ENCODE results near the gene PXMP2.

PXMP2 gene

DNA sequence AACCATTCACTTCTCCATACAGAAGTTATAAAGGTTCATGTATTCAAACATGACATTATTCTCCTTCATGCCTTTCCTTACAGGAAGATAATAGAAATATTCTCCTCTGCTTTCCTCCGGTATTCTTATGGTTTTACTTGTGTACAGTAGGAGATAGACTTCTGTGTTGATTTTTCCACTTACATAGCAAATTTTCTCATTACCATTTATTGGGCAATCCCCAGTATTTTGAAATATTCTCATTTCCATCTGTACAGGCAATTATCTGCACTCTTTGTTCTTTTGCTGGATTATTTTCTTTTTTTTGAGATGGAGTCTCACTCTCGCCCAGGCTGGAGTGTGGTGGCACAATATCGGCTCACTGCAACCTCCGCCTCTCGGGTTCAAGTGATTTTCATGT lies 11.0 kb downstream of the PXMP2 start:
- no peak for DNase-seq

DNA sequence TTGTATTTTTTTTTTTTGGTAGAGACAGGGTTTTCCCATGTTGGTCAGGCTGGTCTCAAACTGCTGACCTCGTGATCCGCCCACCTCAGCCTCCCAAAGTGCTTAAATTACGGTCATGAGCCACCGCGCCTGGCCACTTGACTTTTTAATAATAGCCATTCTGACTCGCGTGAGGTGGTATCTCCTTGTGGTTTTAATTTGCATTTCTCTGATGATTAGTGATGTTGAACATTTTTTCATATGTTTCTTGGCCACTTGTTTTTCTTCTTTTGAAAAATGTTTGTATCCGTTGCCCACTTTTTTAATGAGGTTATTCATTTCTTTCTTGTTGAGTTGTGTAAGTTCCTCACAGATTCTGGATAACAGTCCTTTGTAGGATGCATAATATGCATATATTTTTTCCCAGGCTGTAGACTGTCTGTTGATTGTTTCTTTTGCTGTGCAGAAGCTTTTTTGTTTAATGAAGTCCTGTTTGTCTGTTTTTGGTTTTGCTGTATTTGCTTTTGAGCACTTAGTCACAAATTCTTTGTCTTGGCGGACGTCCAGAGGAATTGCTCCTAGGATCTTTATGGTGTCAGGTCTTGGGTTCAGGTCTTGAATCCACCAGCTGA lies 12.9 kb downstream of the PXMP2 start:
- no peak for DNase-seq

DNA sequence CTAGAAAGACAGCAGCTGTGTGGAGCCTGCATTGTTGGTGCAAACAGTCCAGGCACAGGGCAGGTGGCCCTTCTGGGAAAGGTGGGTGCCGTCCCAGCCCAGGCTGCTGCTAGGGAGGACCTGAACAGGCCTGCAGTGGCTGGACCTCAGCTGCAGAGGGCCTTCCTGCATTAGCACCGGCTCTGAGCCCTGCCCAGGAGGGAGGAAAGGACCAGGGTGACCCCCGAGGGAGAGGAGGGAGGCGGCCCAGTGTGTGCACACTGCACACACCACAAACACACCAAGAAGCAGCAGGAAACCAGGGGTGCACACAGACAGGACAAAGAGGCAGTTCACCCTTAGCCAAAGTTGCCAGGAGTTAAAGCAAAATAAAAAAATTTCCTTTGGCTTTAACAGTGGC lies 15.3 kb downstream of the PXMP2 start:
- DNase-seq = no peak

DNA sequence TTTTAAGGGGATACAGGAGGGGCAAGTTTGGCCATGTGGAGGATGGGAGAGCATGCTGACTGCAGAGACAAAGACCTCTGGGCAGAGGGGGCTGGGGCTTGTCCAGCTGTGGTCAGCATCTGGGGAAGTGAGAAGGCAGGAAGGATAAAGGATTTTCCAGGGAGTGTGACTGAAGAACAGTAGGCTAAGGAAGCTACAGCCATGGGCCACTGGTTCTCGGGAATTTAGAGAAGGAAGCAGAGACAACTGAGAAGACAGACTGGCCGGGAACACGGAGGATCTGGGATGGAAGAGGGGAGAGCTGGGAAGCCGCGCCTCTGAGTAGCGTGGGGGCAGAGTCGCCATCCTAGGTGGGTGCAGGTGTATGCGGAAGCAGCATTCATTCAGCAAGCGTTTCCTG lies 16.3 kb downstream of the PXMP2 start:
- no peak for DNase-seq

DNA sequence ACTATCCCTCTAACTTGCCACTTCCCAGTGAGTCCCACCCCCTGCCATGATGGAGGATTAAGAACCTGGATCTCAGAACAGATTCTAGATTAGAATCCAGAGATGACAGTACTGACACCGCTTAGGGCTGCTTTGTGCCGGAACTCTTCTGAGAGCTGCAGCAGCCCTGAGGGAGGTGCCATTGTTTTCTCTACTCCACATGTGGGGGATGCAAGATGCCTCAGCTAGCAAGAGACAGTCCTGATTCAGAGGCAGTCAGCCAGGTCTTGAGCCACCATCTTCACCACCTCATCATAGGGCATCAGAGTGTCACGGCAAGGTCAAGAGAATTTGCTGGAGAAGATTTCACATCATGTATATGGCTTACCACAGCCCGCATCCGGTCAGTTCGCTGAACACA lies 19.9 kb downstream of the PXMP2 start:
- no peak for DNase-seq

DNA sequence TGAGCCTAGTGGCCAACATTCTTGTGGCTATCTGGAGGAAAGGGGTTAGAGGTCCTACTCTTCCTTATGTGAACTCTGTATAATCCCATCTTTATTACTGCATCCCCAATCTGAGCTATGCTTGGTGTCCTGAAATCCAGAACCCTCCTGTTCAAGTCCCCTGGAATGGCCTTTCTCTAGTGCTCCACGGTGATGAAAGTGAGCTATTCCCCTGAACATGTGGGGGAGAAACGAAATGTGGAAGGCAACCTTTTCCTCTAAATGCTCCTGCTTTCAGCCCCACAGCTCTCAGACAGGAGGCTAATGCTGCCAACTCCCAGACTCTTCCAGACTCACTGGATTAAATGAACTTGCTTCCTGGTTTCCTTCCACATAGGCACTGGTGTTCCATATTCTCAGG lies 20.8 kb downstream of the PXMP2 start:
- DNase-seq = no peak

DNA sequence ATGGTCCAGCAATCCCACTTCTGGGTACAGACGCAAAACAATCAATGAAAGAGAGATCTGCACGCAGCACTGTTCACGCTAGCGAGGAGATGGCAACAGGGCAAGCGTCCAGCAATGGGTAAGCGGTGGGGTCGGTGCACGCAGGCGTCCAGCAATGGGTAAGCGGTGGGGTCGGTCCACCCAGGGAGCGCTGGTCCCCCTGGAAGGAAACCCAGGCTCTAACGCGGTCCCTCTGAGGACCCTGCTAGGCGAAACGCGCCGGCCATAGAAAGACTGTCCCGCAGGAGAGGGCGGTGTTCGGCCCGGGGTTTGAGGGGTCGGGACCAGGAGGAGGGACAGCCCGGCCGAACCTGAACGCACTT lies 22.6 kb downstream of the PXMP2 start:
- DNase-seq = peak in 1 of 2 experiments; percentile 47

DNA sequence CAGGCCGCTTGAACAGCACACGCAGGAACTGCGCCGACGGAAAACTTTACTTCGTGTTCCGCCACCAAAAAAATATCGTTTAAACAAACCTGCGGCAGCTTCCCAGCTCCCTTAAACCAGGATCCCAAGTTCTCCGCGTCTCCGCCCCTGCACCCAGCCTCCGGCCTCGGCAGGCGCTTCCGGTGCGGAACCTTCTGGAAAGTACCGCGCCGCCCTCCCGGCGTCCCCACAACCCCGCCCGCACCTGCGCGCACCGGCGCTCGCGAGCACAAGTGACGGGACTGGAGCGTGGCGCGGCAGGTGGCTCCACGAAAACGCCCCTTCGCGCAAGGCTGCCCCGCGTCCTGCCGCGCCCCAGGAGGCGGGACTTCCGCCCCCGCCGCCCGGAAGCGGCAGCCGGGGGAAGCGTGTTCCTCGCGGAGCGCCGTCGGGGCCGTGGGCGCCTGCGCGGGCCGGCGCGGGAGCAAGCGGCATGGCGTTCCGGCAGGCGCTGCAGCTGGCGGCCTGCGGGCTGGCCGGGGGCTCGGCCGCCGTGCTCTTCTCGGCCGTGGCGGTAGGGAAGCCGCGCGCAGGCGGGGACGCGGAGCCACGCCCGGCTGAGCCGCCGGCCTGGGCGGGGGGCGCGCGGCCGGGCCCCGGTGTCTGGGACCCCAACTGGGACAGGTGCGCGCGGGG lies 23.2 kb downstream of the PXMP2 start, which contains the start of gene PGAM5:
TSS of gene PGAM5 (plus strand) at position 438 of the 675 bp plus-strand sequence. CDS start at position 473, 35 bp downstream.
- peak; percentile 50 to 93 for DNase-seq

DNA sequence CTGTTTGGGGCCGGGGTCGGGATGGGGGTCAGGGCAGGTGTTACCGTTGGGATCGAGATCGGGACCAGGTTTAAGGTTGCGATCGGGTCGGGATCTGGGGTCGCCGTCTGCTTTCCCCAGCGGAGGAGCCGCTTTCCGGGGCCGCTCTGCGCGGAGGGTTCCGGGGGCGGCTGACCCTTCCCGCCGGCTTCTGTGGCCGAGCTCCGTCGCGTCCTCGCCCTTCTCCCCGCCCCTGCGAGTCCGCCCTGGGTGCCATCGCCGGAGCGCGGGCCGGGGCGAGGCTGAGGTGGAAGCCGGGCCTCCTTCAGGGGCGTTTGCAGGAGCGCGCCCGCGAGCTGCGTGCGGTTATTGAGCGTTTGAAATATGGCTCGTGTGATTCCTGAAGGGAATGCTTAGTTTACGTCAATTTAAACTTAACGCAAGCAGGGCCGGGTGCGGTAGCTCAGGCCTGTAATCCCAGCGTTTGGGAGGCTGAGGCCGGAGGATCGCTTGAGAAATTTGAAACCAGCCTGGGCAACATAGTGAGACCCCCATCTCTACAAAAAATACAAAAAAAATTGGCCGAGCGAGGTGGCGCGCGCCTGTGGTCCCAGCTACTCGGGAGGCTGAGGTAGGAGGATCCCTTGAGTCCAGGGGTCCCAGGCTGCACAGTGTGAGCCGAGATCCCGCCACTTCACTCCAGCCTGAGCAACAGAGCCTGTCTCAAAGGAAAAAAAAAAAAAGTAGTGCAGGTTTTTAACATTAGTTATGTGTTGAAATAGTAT lies 23.9 kb downstream of the PXMP2 start:
- DNase-seq = peak in 1 of 2 experiments; percentile 47

DNA sequence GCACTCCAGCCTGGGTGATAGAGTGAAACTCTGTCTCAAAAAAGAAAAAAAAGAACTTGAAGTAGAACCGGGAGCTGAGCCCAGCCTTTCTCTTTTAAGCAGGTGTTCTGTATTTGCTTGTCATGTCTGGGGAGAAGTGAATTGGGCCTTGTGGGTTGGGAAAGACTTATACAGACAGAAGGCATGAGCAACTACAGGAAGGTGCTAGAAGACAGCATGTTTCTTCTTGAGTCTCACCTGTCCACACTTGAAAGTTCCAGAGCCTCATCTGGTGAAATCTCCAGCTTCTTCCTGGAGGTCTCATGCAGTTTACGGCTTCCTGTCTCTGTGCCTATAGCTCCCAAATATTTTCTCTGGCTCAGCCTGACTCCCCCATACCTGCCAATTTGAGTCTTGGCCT lies 25.7 kb downstream of the PXMP2 start:
- no peak for DNase-seq

DNA sequence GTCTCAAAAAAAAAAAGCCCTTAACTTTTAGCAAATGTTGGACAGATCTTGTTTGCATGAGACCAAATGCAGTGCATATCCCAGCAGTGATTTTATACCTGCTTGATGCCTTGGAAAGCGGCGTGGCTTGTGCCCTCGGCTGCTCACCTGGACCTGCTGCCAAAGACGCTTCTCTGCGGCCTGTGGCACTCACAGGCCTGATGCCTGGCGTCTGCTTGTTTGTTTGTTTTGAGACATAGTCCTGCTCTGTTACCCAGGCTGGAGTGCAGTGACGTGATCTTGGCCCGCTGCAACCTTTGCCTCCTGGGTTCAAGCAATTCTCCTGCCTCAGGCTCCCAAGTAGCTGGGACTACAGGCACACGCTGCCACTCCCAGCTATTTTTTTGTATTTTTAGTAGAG lies 28.5 kb downstream of the PXMP2 start:
- DNase-seq = no peak

DNA sequence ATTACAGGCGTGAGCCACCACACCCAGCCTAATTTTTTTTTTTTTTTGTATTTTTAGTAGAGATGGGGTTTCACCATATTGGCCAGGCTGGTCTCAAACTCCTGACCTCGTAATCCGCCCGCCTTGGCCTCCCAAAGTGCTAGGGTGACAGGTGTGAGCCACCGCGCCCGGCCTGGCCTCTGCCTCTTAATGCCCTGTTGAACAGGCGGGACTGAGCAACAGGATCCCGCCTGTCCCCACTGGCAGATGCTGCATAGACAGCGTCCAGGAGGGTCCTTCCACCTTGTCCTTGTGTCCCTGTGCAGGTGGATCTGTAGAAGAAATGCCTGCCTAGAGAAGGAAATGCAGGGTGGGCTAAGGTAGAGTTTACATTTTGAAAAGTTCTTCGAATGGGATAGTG lies 29.0 kb downstream of the PXMP2 start:
- no peak for DNase-seq

DNA sequence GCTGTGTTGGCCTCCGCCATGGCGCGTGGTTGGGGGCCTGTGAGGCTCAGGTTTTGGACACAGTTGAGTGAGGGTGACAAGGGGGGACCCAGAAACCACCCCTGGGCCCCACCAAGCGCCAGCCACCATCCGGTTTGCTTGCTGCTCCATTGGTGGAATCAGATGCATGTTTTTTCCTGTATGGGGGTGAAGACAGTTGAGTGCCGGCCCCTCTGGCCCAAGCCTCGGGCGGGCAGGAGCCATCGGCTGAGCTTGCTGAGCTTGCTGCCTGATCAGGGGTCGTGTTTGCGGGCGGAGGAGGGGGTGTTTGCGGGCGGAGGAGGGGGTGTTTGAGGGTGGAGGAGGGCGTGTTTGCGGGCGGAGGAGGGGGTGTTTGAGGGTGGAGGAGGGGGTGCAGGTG lies 29.6 kb downstream of the PXMP2 start:
- no peak for DNase-seq

DNA sequence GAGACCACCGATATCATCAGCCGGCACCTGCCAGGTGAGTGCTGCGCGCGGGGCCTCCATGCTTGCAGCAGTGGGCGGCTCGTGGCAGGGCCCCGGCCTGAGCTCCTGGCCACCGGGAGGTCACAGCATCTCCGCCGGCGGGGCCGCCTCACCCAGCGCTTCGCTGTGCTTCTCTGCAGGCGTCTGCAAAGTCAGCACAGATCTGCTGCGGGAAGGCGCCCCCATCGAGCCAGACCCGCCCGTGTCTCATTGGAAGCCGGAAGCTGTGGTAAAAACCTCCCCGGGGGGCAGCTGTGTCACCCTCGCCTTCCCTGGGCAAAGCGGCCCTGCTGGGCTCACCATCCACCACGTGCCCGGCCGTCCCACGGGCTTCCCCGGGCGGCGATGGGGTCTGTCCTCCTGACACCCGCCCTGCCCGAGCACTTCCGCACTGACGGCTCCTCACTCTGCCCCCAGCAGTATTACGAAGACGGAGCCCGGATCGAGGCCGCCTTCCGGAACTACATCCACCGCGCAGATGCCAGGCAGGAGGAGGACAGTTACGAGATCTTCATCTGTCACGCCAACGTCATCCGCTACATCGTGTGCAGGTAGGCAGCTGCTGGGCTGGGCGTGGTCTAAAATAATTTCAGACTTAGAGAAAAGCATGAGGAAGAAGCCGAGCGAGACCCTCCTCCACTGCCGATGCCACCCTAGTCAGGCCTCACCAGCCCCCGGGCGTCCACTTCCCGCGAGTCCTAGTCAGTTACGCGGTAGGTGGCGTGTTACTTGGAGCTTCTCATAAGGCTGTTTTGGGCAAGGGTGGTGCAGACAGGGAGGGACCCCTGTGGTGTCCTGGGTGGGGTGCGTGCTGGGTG lies 30.4 kb downstream of the PXMP2 start:
- DNase-seq = peak in 1 of 2 experiments; percentile 35

DNA sequence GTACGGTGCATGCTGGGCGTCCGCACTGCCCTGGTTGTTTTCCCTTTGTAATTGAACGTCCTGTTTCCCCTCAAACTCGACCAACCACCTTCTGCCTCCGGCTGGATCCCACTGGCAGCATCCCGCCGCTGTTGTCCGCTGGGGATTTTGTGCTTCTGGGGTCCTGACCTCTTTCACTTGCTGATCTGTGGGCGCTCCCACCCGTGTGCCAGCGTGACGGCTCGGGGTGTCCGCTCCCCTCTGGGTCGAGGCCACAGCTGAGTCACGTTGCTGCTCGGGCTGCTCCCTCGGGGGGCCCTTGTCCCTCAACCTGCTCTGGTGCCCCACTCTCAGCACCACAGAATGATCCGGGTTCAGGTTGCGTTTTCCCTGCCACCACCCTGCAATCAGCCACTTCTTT lies 31.3 kb downstream of the PXMP2 start:
- DNase-seq = no peak

DNA sequence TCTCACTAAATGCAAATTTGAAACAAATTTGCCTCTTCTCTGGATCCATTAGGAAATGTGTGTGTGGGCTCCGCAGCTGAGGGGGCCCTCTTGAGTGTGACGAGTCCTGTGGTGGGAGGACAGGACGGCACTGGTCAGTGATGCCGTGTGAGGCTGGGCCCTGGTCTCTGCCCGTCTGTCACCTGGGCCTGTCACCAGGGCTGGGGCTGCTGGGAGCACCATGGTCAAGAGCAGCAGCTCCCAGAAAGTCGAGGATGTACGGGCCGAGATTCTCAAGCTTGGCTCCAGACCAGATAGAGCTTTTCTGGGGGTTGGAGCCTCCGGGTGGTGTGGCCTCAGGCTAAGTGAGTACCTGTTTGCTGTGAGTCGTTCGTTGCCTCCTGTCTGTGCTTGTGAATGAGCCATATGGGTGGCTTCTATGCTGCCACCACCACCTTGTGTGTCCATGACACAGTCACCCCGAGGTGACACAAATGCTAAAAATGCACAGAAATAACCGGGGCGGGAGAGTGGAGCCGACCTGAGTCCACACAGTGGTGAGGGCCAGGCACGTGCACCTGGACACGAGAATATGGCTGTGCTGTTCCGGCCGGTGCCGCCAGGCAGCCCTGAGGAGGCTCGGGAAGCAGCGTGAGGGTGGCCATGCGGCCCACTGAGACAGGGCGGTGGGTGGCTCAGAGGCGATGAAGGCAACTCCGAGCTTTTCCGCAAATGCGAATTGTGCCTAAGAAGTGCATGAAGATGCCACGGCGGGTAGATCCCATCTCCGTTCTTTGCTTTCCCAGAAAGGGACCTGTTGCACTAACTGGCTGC lies 32.0 kb downstream of the PXMP2 start:
- peak; percentile 58 to 70 for DNase-seq

DNA sequence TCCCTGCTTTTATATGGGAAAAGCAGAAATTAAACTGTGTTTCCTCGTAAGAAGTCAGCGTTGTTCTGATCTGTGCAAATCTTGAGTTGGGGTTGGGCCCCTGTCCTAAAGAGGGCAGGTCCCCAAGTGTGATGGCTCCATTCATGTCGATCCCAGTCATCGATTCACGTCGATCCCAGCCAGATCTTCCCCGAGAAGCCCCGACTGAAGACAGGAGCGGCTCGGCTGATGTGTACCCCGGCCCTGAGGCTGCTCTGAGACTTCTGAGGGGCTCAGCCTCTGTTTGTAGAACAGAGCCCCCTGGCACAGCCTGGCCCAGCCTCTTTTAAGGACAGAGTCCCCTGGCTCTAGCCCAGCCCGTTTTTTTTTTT lies 32.6 kb downstream of the PXMP2 start:
- DNase-seq = no peak

DNA sequence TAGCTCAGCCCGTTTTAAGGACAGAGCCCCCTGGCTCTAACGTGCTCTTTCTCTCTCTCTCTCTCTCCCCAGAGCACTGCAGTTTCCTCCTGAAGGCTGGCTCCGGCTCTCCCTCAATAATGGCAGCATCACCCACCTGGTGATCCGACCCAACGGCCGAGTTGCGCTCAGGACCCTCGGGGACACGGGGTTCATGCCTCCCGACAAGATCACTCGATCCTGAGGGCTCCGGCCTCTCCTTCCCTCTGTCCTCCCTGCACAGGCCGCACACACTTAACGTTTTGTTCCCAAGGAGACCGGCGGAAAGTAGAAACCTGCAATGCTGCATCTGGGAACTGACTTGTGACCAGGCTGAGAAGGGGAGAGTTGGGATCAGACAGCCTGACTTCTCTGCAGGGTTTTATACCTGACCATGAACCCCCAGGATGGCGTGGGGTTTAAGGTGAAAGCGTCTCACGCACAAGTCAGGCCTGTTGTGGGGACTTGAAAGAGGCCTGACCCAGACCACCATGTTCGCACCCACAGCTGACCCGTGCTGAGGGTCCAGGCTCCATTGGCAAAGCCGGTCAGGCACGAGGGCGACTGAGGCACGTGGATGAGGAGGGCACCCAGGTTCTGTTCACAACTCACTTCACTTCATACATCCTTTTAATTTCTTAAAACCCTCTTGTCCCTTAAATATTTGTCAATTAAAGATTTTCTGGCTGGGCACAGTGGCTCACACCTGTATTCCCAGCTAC lies 33.4 kb downstream of the PXMP2 start:
- no peak for DNase-seq

DNA sequence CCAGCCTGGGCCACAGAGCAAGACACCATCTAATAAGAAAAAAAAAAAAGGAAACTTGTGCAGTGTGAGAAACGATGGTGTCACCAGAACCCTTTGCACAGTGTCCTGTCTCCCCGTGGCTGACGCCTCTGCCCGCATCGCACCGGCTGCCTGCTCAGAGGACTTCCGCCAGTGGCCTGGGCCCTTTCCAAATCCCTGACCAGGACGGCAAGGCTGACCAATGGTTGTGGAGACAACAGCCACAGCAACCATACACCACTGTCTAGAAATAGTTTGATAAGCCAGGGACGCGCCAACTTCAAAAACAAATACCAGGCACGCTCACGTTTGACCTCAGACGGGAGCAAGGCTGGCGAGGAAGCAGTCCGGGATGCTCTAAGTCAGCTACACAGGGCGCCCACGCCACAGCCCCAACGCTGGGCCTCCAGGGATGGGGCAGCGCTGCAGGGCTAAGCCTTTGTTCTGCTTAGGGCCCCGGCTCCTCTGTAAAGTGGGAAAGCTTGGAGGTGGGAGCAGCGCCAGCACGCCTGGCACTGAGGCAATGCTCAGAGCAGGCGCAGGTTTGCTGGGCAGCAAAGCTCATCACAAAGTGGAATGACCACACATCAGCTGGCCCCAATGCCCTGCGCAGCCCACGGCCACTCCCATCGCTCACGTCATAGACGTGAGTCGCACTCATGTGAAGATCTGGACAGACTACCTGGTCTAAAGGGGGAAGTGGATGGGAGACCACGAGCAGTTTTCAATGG lies 35.8 kb downstream of the PXMP2 start:
- no peak for DNase-seq

DNA sequence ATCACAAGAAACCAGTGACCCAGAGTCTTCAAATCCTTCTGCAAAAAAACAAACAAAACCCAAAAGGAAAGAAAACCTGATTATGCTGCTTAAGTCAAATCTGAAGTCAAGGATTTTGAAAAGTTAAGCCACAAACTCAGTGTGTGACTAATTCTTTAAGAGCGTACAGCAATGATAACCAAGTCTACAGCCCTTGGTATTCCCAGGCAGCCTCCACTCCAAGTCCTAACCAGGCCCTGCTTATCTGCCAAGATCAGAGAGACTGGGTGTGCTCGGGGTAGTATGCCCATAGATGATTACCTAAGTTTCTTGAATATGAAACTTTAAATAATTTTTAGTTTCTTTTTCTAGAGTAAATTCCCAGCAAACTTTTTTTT lies 36.4 kb downstream of the PXMP2 start:
- DNase-seq = no peak
